ENCODE results near the gene IL1RAP.
A peak's percentile ranks its signal among the peaks of the same experiment; 100 is the strongest.

IL1RAP gene

DNA sequence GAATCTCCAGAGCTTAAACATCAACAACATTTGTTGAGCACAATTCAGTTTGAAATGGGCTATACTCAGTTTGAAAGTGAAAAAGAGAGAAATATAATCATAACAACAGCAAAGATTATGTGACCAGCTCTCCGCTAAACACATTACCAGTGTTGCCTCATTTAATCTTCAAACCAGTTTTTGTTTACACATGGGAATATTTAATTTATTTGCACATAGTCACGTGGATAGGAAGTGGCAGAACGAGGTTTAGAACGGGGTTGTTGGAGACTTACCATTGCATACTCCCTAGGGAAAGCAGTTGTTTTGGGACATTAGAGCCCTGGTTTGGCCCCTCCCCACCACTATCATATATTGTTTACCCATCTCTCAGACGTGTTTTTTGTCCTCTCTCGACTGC lies 77.2 kb downstream of the IL1RAP start:
- DNase-seq = no peak
- TF ChIP-seq, protein P1, sequence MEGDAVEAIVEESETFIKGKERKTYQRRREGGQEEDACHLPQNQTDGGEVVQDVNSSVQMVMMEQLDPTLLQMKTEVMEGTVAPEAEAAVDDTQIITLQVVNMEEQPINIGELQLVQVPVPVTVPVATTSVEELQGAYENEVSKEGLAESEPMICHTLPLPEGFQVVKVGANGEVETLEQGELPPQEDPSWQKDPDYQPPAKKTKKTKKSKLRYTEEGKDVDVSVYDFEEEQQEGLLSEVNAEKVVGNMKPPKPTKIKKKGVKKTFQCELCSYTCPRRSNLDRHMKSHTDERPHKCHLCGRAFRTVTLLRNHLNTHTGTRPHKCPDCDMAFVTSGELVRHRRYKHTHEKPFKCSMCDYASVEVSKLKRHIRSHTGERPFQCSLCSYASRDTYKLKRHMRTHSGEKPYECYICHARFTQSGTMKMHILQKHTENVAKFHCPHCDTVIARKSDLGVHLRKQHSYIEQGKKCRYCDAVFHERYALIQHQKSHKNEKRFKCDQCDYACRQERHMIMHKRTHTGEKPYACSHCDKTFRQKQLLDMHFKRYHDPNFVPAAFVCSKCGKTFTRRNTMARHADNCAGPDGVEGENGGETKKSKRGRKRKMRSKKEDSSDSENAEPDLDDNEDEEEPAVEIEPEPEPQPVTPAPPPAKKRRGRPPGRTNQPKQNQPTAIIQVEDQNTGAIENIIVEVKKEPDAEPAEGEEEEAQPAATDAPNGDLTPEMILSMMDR (IDR thresholded peaks at IDR 0.05) = no peak
- Mint-ChIP-seq H3K36me3 (ENCODE audit: low read depth) (peaks cover 6% of the 10 kb centered on the region), H3K27ac (no peak overlapping the region), H3K9me3 (no peaks in the 10 kb centered on the region), H3K4me1 (peaks cover 9% of the 10 kb centered on the region), H3K27me3 (ENCODE audit: low read depth, poor library complexity) (no peaks in the 10 kb centered on the region), H3K4me3 (no peak overlapping the region)

DNA sequence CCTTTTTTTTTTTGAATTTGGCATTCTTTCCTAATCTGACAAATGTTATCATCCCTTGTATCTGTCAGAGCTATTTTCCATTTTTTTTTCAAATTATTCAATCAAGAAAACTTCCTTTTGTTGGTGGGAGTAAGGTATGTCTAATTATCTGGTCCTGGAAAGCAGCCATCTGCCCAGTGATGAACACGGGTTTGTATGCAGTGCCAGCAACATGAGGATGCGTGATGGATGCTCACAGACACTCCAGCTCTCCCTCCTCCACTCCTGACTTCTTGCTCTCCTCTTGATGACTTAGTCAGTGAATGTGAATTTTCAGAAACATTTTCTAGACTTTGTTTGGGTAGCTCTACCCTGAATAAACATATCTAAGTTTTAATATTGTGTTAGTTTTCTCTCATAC lies 79.2 kb downstream of the IL1RAP start:
- no peaks in the 10 kb centered on the region for H3K4me1 Mint-ChIP-seq
- H3K9me3 Mint-ChIP-seq = no peaks in the 10 kb centered on the region
- no peaks in the 10 kb centered on the region for H3K27me3 Mint-ChIP-seq (ENCODE audit: low read depth, poor library complexity)
- no peak overlapping the region for H3K4me3 Mint-ChIP-seq
- peak overlapping the region; percentile 3 for H3K27ac Mint-ChIP-seq
- TF ChIP-seq, protein P1 (IDR thresholded peaks at IDR 0.05) = no peak
- peaks cover 6% of the 10 kb centered on the region for H3K36me3 Mint-ChIP-seq (ENCODE audit: low read depth)
- no peak for DNase-seq

DNA sequence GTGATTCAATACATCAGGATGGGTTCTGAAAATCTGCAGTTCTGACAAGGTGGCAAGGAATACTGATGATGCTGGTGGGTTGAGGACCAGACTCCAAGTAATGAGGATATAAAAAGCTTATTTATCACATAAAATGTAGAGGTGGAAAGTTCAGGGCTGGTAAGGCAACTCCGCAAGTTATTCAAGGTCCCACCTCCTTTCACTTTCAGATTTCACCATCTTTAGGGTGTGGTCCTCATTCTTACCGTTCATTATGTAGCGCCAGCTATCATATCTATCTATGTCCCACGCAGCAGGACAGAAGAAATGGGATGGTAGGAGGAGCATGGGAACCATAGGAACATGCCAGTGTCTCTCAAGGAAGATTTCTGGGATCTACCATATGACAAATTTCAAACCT lies 80.3 kb downstream of the IL1RAP start:
- H3K27me3 Mint-ChIP-seq (ENCODE audit: low read depth, poor library complexity) = no peaks in the 10 kb centered on the region
- no peak overlapping the region for H3K27ac Mint-ChIP-seq
- H3K9me3 Mint-ChIP-seq = no peaks in the 10 kb centered on the region
- TF ChIP-seq, protein P1 (IDR thresholded peaks at IDR 0.05) = no peak
- peaks cover 3% of the 10 kb centered on the region for H3K4me1 Mint-ChIP-seq
- H3K4me3 Mint-ChIP-seq = no peak overlapping the region
- DNase-seq = no peak
- H3K36me3 Mint-ChIP-seq (ENCODE audit: low read depth) = peaks cover 6% of the 10 kb centered on the region

DNA sequence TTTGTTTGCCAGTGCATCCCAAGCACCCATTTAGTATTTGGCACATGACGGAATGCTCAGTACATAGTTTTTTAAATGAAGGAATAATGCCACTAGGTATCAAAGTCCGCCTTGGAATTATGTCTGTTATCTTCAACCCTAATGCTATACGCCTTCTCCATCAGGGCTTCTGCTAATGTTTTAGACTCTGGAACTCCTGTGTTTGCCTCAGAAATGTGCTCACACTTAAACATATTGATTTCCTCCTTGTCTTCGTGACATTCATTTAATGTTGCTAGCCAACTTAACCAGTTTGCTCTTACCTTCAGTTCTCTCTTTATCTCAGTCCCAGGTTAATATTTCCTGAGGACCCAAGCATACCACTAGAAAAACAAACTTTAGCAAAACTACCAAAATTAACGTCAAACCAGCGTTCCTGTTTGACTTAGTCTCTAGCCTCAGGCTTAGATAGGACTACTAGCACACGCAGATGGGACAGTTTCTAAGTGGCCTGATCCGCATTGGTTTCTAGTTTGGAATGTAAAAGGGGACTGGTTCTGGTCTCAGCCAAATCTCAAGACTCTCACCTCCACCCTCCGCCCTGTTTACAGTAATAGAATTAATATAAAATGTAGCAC lies 81.4 kb downstream of the IL1RAP start:
- Mint-ChIP-seq H3K27me3 (ENCODE audit: low read depth, poor library complexity) (no peaks in the 10 kb centered on the region), H3K36me3 (ENCODE audit: low read depth) (peaks cover 6% of the 10 kb centered on the region), H3K4me3 (no peak overlapping the region), H3K27ac (no peak overlapping the region), H3K9me3 (no peaks in the 10 kb centered on the region), H3K4me1 (peaks cover 12% of the 10 kb centered on the region)
- TF ChIP-seq, protein P1 (IDR thresholded peaks at IDR 0.05) = no peak
- DNase-seq = no peak

DNA sequence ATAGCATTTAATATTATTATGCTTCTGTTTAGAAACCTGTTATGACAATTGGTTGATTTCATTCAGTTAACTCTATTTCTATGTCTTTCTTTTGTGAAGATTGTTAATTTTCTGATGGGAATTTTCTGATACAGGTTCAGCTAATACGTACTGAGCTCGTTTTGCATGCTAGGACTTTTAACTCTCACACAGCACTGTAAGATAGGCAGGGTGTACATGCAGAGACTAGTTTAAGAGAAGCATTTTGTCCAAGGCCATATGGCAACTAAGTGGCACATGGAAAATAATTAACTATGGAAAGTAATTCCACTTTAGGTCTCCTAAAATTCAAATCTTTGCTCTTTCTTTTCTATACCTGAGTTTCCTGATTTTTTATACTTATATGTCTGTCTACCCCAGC lies 81.9 kb downstream of the IL1RAP start:
- TF ChIP-seq, protein P1 (IDR thresholded peaks at IDR 0.05) = no peak
- Mint-ChIP-seq H3K4me3 (no peak overlapping the region), H3K27me3 (ENCODE audit: low read depth, poor library complexity) (no peaks in the 10 kb centered on the region), H3K27ac (no peak overlapping the region), H3K4me1 (peaks cover 14% of the 10 kb centered on the region), H3K9me3 (no peaks in the 10 kb centered on the region), H3K36me3 (ENCODE audit: low read depth) (peaks cover 6% of the 10 kb centered on the region)
- DNase-seq = no peak

Data from nephron progenitor cell (in vitro differentiated cells).